Endothelial cell of umbilical vein (primary cell): ENCODE data around the gene TRIM7. TPM values are rescaled to one million over a fixed set of nuclear protein-coding genes. Genes with fewer than 3 reads are reported as not detected.

ENCODE experiments used
- BruUV-seq: library from RNA; stranded (reverse); fragments of 400-500 nt; replicated peaks from 2 replicates; lab custom pipeline; 2021; lab: Mats Ljungman, UMichigan
- CTCF ChIA-PET: fragments of 300-600, 350-600 bp; sonication (Branson Sonifier 250); formaldehyde crosslinking; loops from one replicate; lab custom pipeline; 2021; ENCODE audit warnings: antibody characterized with exemption, inconsistent platforms; lab: Charles Lee
- POLR2A ChIA-PET: fragments of 300-600, 350-600 bp; sonication (Branson Sonifier 250); formaldehyde crosslinking; loops from one replicate; lab custom pipeline; 2021; ENCODE audit warnings: antibody characterized with exemption, inconsistent platforms; lab: Charles Lee
- DNase-seq: peaks from one replicate; pipeline ENCODE4 v3.0.0-alpha.2; 2011; ENCODE audit warnings: low read depth, low spot score
- FAIRE-seq: peaks from 2 replicates; lab custom pipeline; 2011; peaks lifted over from hg19 to GRCh38; lab: Jason Lieb, UNC
- H2AFZ ChIP-seq: 2 replicates; pipeline ENCODE4 v1.6.0; 2012; ENCODE audit warnings: low read depth, low read length, control low read depth, inconsistent platforms
- H3K27ac ChIP-seq: 2 replicates; pipeline ENCODE4 v1.5.1; 2011; ENCODE audit warnings: low read depth, mild to moderate bottlenecking, control low read depth, low read length, moderate library complexity; ENCODE audit not compliant: insufficient read depth
- H3K27me3 ChIP-seq, 2 experiments: 2 replicates each; pipeline versions ENCODE4 v1.6.0 to v1.6.1; 2011; ENCODE audit warnings: low read length in 2 of 2, mixed read lengths in 1 of 2; ENCODE audit not compliant: control insufficient read depth in 2 of 2, insufficient read depth in 2 of 2
- H3K36me3 ChIP-seq, 2 experiments: 2 replicates in 1 of 2; 3 replicates in 1 of 2; pipeline ENCODE4 v1.5.1; 2011; ENCODE audit warnings: low read length in 2 of 2, mild to moderate bottlenecking in 1 of 2, moderate library complexity in 1 of 2; ENCODE audit not compliant: control insufficient read depth in 2 of 2, insufficient read depth in 2 of 2; ENCODE audit errors: extremely low read depth in 1 of 2
- H3K4me1 ChIP-seq: 3 replicates; pipeline ENCODE4 v1.5.1; 2011; ENCODE audit warnings: mild to moderate bottlenecking, low read length; ENCODE audit not compliant: control insufficient read depth, insufficient read depth; ENCODE audit errors: extremely low read depth
- H3K4me2 ChIP-seq: 2 replicates; pipeline ENCODE4 v1.6.1; 2011; ENCODE audit warnings: low read length, control low read depth, mixed read lengths; ENCODE audit not compliant: insufficient read depth
- H3K4me3 ChIP-seq, 3 experiments: fragments of 200-600 bp in 1 of 3; sonication (generic), shearing (Covaris generic) in 1 of 3; replicated peaks in 1 of 3; 2 replicates each; pipeline ENCODE4 v1.5.1; 2011 to 2016; ENCODE audit warnings: control low read depth in 3 of 3, low read length in 3 of 3, mild to moderate bottlenecking in 2 of 3, inconsistent platforms in 1 of 3, low read depth in 1 of 3, moderate library complexity in 1 of 3; ENCODE audit not compliant: insufficient read depth in 1 of 3
- H3K79me2 ChIP-seq: 2 replicates; pipeline ENCODE4 v1.6.0; 2012; ENCODE audit warnings: low read length, inconsistent platforms; ENCODE audit not compliant: control insufficient read depth, insufficient read depth
- H3K9ac ChIP-seq: replicated peaks from 2 replicates; pipeline ENCODE3; 2011; ENCODE audit warnings: low read length, control low read depth; ENCODE audit not compliant: insufficient read depth; ENCODE audit errors: extremely low read depth
- H3K9me1 ChIP-seq: replicated peaks from 3 replicates; pipeline ENCODE4 v1.6.0; 2011; ENCODE audit warnings: mild to moderate bottlenecking, low read length; ENCODE audit not compliant: control insufficient read depth, insufficient read depth; ENCODE audit errors: extremely low read depth
- H3K9me3 ChIP-seq: replicated peaks from 2 replicates; pipeline ENCODE4 v1.5.1; 2012; ENCODE audit warnings: low read length, inconsistent platforms; ENCODE audit not compliant: control insufficient read depth, insufficient read depth
- H4K20me1 ChIP-seq: replicated peaks from 2 replicates; pipeline ENCODE3; 2011; ENCODE audit warnings: mild to moderate bottlenecking, low read length; ENCODE audit not compliant: control insufficient read depth, insufficient read depth; ENCODE audit errors: extremely low read depth
- GATA2 ChIP-seq: IDR thresholded peaks from 2 replicates; pipeline ENCODE4 v1.7.0; 2011; ENCODE audit warnings: low read depth, mild to moderate bottlenecking, moderate library complexity, mixed read lengths, low read length; ENCODE audit not compliant: insufficient read length, insufficient read depth
- MAX ChIP-seq: IDR thresholded peaks from 2 replicates; pipeline ENCODE4 v1.6.1; 2011; ENCODE audit not compliant: insufficient read depth, insufficient read length
- POLR2AphosphoS5 ChIP-seq: IDR thresholded peaks from 2 replicates; pipeline ENCODE4 v1.6.1; 2012; ENCODE audit warnings: low read depth, mild to moderate bottlenecking, control low read depth, low read length, moderate library complexity; ENCODE audit not compliant: insufficient read depth
- dilution Hi-C: fragments of 300-500 bp; cut with MboI; formaldehyde crosslinking; loops from one replicate; pipeline ENCODE4 v1.15.0; 2019; ENCODE audit warnings: low sequenced_read_pairs; ENCODE audit not compliant: extremely low pct_ligation_motif_present
- intact Hi-C: fragments of 100-400 bp; cut with micrococcal nuclease; formaldehyde crosslinking; loops from one replicate; pipeline ENCODE4 v1.10.0; 2022
- polyA plus RNA-seq, 4 experiments: library from polyadenylated mRNA; depleted of rRNA in 3 of 4; stranded (reverse) in 3 of 4; unstranded in 1 of 4; fragments of >200 nt; gene quantifications; 2 replicates each; pipeline versions ENCODE4 v1.2.1 to v1.2.3, GENCODE V29; 2011 to 2012; ENCODE audit warnings: missing spikeins in 1 of 4
- total RNA-seq: library from RNA; stranded (reverse); gene quantifications from 2 replicates; pipeline ENCODE4 v1.2.3, GENCODE V29; 2021

The TRIM7 gene
- total and polyA plus RNA-seq, 2 donors (not counting 3 experiments of a cell fraction or from before 2014, with no cell fraction given) = 2.7 to 3.4 TPM

GRCh38 chr5:181188700-181189362, 16.2 kb downstream of the TRIM7 start:
- dilution Hi-C loops (no loop called here), intact Hi-C loops (loop anchor here (1.0 to 10.0 kb wide), 6 partner anchors 16 to 694 kb away; partner anchors contain the start of genes CNOT6, MGAT1, TRIM52 and ZFP62)
- Histone ChIP-seq H3K27ac (peak overlapping the region; percentile 37), H3K36me3 (no peaks in the 10 kb centered on the region), H3K9me1 (no peaks in the 10 kb centered on the region), H3K79me2 (no peaks in the 10 kb centered on the region), H2AFZ (peak overlapping the region; percentile 96), H3K4me3 (peak overlapping the region; percentile 48 to 86 (median 73)), H3K9me3 (no peaks in the 10 kb centered on the region), H3K4me2 (peak overlapping the region; percentile 79), H3K9ac (peak overlapping the region; percentile 50), H3K4me1 (peaks cover 18% of the 10 kb centered on the region), H4K20me1 (no peaks in the 10 kb centered on the region), H3K27me3 (no peaks in the 10 kb centered on the region)
- DNase-seq (peak; percentile 86), FAIRE-seq (no peak)
- POLR2A ChIA-PET = interaction anchor here (1.0 to 1.8 kb wide), 2 partner anchors 16 to 33 kb away, joined by 3 to 6 read pairs; partner anchors contain the start of gene TRIM7
- TF ChIP-seq POLR2AphosphoS5 (peak; percentile 28), MAX (no peak), GATA2 (peak; percentile 36)
- no TSS peak for BruUV-seq
- CTCF ChIA-PET = interaction anchor here (1.0 to 10.2 kb wide), 4 partner anchors 16 to 403 kb away, joined by 3 to 95 read pairs (median 3); partner anchors contain the start of gene TRIM7
